DOHH2 (cell line): ENCODE results near the gene FOXK1.

Experiments used
- H3F3A ChIP-seq: fragments of 200-600 bp; sonication (generic), shearing (Covaris generic); 2 replicates; pipeline ENCODE4 v1.6.0; 2016; ENCODE audit warnings: antibody characterized with exemption, mild to moderate bottlenecking; ENCODE audit not compliant: control insufficient read depth, insufficient read depth
- H3K27ac ChIP-seq: fragments of 200-600 bp; sonication (generic); 2 replicates; pipeline ENCODE4 v1.5.1; 2014; ENCODE audit warnings: low read depth, mild to moderate bottlenecking, low read length, moderate library complexity
- H3K27me3 ChIP-seq: fragments of 200-600 bp; sonication (generic); 2 replicates; pipeline ENCODE4 v1.6.1; 2014; ENCODE audit warnings: mild to moderate bottlenecking, low read length, mixed read lengths; ENCODE audit not compliant: control insufficient read depth
- H3K36me3 ChIP-seq: fragments of 200-600 bp; sonication (generic); 2 replicates; pipeline ENCODE4 v1.6.1; 2014; ENCODE audit warnings: mild to moderate bottlenecking, low read length, moderate library complexity, mixed read lengths; ENCODE audit not compliant: control insufficient read depth
- H3K4me1 ChIP-seq: fragments of 200-600 bp; sonication (generic); 2 replicates; pipeline ENCODE4 v1.6.1; 2014; ENCODE audit warnings: mild to moderate bottlenecking, low read length, mixed read lengths; ENCODE audit not compliant: control insufficient read depth
- H3K4me2 ChIP-seq: fragments of 200-600 bp; sonication (generic); 2 replicates; pipeline ENCODE4 v1.6.0; 2014; ENCODE audit warnings: mild to moderate bottlenecking, low read length, moderate library complexity
- H3K4me3 ChIP-seq: fragments of 200-600 bp; sonication (generic); 2 replicates; pipeline ENCODE4 v1.5.1; 2014; ENCODE audit warnings: mild to moderate bottlenecking, low read length, mixed read lengths
- H3K79me2 ChIP-seq: fragments of 200-600 bp; sonication (generic); 2 replicates; pipeline ENCODE4 v1.6.1; 2014; ENCODE audit warnings: mild to moderate bottlenecking, low read length, mixed read lengths; ENCODE audit not compliant: control insufficient read depth
- H3K9me2 ChIP-seq: fragments of 200-600 bp; sonication (generic); replicated peaks from 2 replicates; pipeline ENCODE4 v1.6.1; 2014; ENCODE audit warnings: mild to moderate bottlenecking, low read length, mixed read lengths; ENCODE audit not compliant: control insufficient read depth
- H3K9me3 ChIP-seq: fragments of 200-600 bp; sonication (generic); 2 replicates; pipeline ENCODE4 v1.6.1; 2014; ENCODE audit warnings: antibody characterized with exemption, low read length, mixed read lengths; ENCODE audit not compliant: control insufficient read depth, insufficient read depth
- H4K20me1 ChIP-seq: fragments of 200-600 bp; sonication (generic); 2 replicates; pipeline ENCODE4 v1.6.0; 2014; ENCODE audit warnings: low read depth, mild to moderate bottlenecking, antibody characterized with exemption, low read length, moderate library complexity; ENCODE audit not compliant: control insufficient read depth, insufficient read depth
- EZH2phosphoT487 ChIP-seq: fragments of 200-600 bp; sonication (generic); IDR thresholded peaks from 2 replicates; pipeline ENCODE4 v1.6.1; 2017; ENCODE audit warnings: borderline replicate concordance, mild to moderate bottlenecking, antibody characterized with exemption, low read length, moderate library complexity, mixed read lengths
- TF ChIP-seq, protein P1 (sequence below): fragments of 200-600 bp; sonication (generic); IDR thresholded peaks from one replicate; pipeline ENCODE4 v1.5.1; 2014; ENCODE audit warnings: antibody characterized with exemption, mild to moderate bottlenecking, low read depth, low read length; ENCODE audit not compliant: poor library complexity, severe bottlenecking

FOXK1 gene

DNA sequence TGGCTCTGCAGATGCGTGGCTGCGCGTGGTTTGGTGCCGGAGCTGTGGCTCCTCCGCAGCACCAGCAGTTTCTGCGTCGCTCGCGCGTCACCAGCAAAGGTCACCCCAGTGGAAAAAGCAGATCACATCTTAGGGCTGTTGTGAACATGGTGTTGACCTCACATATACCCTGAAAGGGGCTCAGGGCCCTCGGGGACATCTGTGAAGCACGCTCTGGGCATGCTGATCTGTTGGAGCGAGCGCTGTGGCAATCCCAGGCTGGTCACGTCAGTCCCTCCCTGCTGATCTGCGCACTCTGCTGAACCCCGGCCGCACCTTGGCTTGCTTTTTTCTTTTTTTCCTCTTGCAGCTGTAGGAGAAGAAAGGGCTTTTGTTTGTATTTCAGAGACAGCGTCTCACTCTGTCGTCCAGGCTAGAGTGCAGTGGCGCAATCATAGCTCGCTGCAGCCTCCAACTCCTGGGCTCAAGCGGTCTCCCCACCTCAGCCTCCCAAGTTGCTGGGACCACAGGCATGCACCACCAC, 60.0 kb downstream of the FOXK1 start:
- no peaks in the 10 kb centered on the region for H3K9me2 ChIP-seq
- peaks cover 19% of the 10 kb centered on the region for H3F3A ChIP-seq
- peaks cover 62% of the 10 kb centered on the region for H3K4me1 ChIP-seq
- no peak overlapping the region for H3K4me2 ChIP-seq
- peaks cover 71% of the 10 kb centered on the region for H3K79me2 ChIP-seq
- H3K27me3 ChIP-seq, result no peaks in the 10 kb centered on the region
- H4K20me1 ChIP-seq, result peaks cover 10% of the 10 kb centered on the region; the same call in 1 of the 2 replicates
- peaks cover 58% of the 10 kb centered on the region for H3K36me3 ChIP-seq
- TF ChIP-seq, protein P1, sequence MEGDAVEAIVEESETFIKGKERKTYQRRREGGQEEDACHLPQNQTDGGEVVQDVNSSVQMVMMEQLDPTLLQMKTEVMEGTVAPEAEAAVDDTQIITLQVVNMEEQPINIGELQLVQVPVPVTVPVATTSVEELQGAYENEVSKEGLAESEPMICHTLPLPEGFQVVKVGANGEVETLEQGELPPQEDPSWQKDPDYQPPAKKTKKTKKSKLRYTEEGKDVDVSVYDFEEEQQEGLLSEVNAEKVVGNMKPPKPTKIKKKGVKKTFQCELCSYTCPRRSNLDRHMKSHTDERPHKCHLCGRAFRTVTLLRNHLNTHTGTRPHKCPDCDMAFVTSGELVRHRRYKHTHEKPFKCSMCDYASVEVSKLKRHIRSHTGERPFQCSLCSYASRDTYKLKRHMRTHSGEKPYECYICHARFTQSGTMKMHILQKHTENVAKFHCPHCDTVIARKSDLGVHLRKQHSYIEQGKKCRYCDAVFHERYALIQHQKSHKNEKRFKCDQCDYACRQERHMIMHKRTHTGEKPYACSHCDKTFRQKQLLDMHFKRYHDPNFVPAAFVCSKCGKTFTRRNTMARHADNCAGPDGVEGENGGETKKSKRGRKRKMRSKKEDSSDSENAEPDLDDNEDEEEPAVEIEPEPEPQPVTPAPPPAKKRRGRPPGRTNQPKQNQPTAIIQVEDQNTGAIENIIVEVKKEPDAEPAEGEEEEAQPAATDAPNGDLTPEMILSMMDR, result no peak
- no peak for TF ChIP-seq EZH2phosphoT487
- H3K9me3 ChIP-seq, result no peaks in the 10 kb centered on the region
- H3K27ac ChIP-seq, result no peak overlapping the region
- no peak overlapping the region for H3K4me3 ChIP-seq

- H3K4me3 ChIP-seq, result 0 out of 2 replicates have a peak overlapping the region, but pooled peaks have one; percentile 75
- H3K4me1 ChIP-seq, result peaks cover 65% of the 10 kb centered on the region
- H3F3A ChIP-seq, result peaks cover 19% of the 10 kb centered on the region
- H3K27ac ChIP-seq, result peak overlapping the region; percentile 90; the same call in 1 of the 2 replicates
- H3K9me2 ChIP-seq, result no peaks in the 10 kb centered on the region
- H3K9me3 ChIP-seq, result no peaks in the 10 kb centered on the region
- H3K79me2 ChIP-seq, result peaks cover 70% of the 10 kb centered on the region
- peaks cover 4% of the 10 kb centered on the region; the same call in 1 of the 2 replicates for H4K20me1 ChIP-seq
- H3K36me3 ChIP-seq, result peaks cover 60% of the 10 kb centered on the region
- TF ChIP-seq EZH2phosphoT487, result no peak
- TF ChIP-seq, protein P1, result no peak
- H3K27me3 ChIP-seq, result no peaks in the 10 kb centered on the region
- H3K4me2 ChIP-seq, result peak overlapping the region; percentile 98
Measured at GRCh38 chr7:4742852-4743251, 60.8 kb downstream of the FOXK1 start.

DNA sequence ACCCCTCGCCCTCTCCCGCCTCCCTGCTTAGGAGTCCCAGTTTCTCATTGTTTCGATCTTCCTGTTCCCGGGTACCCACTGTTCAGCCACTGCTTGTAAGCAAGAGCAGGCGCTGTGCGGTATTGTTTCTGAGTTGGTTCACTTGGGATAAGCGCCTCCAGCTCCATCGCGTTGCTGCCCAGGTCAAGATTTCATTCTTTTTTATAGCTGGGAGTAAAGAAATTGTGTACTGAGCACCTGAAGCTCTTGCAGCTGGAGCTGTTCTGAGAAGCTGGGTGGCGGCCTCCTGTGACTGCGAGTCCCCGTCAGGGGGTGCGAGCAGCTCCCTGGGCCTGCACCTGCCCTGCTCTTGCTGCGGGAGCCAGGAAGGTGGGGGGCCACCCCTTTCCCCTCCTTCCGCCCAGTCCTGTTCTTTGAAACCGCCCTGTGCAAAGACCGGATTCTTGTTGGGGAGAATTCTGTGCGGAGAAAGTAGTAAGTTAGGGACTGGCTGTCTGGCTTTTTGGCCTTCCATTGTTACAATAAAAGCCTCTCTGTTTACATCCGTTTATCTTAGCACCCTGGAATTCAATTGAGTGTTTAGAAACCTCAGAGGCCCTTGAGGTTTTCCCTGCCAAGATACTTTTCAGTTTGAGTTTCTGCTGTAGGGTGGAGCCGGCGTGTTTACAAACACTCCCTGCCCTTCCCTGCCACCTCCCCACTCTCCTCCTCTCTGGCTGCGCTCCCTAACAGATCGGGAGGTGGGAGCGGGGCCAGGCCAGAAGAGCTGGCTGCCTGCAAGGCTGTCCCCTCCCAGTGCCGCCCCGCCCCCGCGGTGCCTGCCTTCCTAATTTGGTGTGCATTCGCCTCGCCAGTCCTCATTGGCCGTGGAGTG, 62.5 kb downstream of the FOXK1 start:
- H3K27me3 ChIP-seq, result no peaks in the 10 kb centered on the region
- H3K9me2 ChIP-seq, result no peaks in the 10 kb centered on the region
- H3K4me1 ChIP-seq, result peaks cover 53% of the 10 kb centered on the region
- peaks cover 70% of the 10 kb centered on the region for H3K79me2 ChIP-seq
- H3K36me3 ChIP-seq, result peaks cover 63% of the 10 kb centered on the region
- H3K4me2 ChIP-seq, result peak overlapping the region; percentile 98
- H4K20me1 ChIP-seq, result no peaks in the 10 kb centered on the region
- peak overlapping the region; percentile 75 for H3K4me3 ChIP-seq
- H3K27ac ChIP-seq, result peak overlapping the region; percentile 90
- no peaks in the 10 kb centered on the region for H3K9me3 ChIP-seq
- TF ChIP-seq EZH2phosphoT487, result no peak
- TF ChIP-seq, protein P1, result peak; percentile 36
- peaks cover 19% of the 10 kb centered on the region for H3F3A ChIP-seq
